ENCODE results near the gene TRIO. TPM values are rescaled to one million over a fixed set of nuclear protein-coding genes. Genes with fewer than 3 reads are reported as not detected.

Gene TRIO
- total RNA-seq, 1 donor from 2014 or later, result 200 TPM

DNA sequence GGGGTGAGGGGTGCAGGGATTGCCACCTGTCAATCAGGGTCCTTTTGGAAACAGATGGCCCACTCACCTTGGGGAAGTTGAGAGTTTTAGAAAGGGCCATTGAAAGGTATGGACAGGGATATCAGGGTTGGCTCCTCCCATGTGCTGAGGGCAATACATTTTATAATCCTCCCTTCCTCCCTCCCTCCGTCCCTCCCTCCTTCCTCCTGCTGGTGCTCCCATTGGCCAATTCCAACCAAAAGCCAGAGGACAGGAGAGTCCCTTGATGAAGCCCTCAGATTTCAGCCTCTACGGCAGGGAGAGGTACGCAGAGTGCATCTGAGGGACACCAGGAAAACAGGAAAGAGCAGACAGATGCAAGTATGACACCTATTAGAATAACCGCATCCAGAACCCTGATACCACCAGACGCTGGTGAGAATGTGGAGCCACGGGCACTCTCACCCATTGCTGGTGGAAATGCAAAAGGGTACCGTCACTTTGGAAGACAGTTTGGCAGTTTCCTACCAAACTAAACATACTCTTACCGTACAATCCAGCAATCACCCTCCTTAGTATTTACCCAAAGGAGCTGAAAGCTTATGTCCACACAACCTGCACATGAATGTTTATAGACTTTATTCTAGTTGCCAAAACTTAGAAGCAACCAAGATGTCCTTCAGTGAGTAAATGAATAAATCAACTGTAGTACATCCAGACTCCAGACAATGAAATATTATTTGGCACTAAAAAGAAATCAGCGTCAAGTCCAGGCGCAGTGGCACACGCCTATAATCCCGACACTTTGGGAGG lies 380.3 kb downstream of the TRIO start:
- peaks cover 4% of the 10 kb centered on the region for H3K9me3 Mint-ChIP-seq (ENCODE audit: low read depth)
- no peaks in the 10 kb centered on the region for H3K27me3 Mint-ChIP-seq (ENCODE audit: low read depth)
- H3K4me1 Mint-ChIP-seq (ENCODE audit: low read depth), result peaks cover 6% of the 10 kb centered on the region
- no peak overlapping the region for H3K27ac Mint-ChIP-seq (ENCODE audit: unreplicated experiment)
- H3K36me3 Mint-ChIP-seq (ENCODE audit: low read depth), result no peaks in the 10 kb centered on the region
- TF ChIP-seq, protein P1, sequence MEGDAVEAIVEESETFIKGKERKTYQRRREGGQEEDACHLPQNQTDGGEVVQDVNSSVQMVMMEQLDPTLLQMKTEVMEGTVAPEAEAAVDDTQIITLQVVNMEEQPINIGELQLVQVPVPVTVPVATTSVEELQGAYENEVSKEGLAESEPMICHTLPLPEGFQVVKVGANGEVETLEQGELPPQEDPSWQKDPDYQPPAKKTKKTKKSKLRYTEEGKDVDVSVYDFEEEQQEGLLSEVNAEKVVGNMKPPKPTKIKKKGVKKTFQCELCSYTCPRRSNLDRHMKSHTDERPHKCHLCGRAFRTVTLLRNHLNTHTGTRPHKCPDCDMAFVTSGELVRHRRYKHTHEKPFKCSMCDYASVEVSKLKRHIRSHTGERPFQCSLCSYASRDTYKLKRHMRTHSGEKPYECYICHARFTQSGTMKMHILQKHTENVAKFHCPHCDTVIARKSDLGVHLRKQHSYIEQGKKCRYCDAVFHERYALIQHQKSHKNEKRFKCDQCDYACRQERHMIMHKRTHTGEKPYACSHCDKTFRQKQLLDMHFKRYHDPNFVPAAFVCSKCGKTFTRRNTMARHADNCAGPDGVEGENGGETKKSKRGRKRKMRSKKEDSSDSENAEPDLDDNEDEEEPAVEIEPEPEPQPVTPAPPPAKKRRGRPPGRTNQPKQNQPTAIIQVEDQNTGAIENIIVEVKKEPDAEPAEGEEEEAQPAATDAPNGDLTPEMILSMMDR (IDR thresholded peaks at IDR 0.05), result no peak
- no peak for DNase-seq (ENCODE audit: low spot score)
- no peak overlapping the region for H3K4me3 Mint-ChIP-seq (ENCODE audit: unreplicated experiment)

DNA sequence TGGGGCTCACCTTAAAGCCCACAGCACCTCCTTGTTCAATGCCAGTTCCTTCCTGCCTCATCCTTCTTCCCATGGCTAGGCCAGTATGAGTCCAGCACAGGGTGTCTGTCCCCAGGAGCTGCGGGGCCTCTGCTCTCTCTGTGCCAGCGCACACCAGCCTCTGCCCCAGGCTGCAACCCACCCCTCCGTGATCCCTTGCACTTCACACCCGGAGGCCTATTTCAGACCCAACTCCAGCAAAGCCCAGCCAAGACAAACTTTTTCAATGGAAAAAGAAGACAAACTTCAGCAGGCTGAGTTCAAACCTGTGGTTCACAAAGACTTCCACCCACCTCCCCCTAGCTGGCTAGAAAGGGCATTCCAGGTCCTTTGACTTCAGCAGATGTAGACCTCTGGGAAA lies 382.3 kb downstream of the TRIO start:
- Mint-ChIP-seq H3K27me3 (ENCODE audit: low read depth) (no peaks in the 10 kb centered on the region), H3K4me1 (ENCODE audit: low read depth) (peaks cover 6% of the 10 kb centered on the region), H3K4me3 (ENCODE audit: unreplicated experiment) (no peak overlapping the region), H3K27ac (ENCODE audit: unreplicated experiment) (no peak overlapping the region), H3K36me3 (ENCODE audit: low read depth) (no peaks in the 10 kb centered on the region), H3K9me3 (ENCODE audit: low read depth) (no peaks in the 10 kb centered on the region)
- TF ChIP-seq, protein P1 (IDR thresholded peaks at IDR 0.05), result no peak
- no peak for DNase-seq (ENCODE audit: low spot score)

DNA sequence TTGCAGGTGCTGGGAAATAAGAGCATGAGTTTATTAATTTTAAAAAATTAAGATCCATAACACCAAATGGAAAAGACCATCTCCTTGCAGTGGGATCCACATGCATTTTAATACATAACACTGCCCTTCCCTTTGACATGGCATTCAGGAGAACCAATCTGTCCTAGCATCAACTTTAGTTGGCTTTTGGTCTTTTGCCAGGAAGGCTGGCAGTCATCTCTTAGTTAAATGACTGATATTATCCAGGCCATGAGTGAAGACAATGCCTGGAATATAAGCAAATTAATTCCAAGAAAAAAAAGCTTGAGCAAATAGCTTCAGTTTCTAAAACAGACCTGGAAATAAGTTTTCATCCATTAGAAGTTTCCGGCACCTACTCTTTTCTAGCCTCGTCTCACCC lies 383.4 kb downstream of the TRIO start:
- DNase-seq (ENCODE audit: low spot score), result no peak
- TF ChIP-seq, protein P1 (IDR thresholded peaks at IDR 0.05), result no peak
- peaks cover 6% of the 10 kb centered on the region for H3K4me1 Mint-ChIP-seq (ENCODE audit: low read depth)
- H3K4me3 Mint-ChIP-seq (ENCODE audit: unreplicated experiment), result no peak overlapping the region
- no peak overlapping the region for H3K27ac Mint-ChIP-seq (ENCODE audit: unreplicated experiment)
- H3K27me3 Mint-ChIP-seq (ENCODE audit: low read depth), result no peaks in the 10 kb centered on the region
- no peaks in the 10 kb centered on the region for H3K36me3 Mint-ChIP-seq (ENCODE audit: low read depth)
- no peaks in the 10 kb centered on the region for H3K9me3 Mint-ChIP-seq (ENCODE audit: low read depth)

DNA sequence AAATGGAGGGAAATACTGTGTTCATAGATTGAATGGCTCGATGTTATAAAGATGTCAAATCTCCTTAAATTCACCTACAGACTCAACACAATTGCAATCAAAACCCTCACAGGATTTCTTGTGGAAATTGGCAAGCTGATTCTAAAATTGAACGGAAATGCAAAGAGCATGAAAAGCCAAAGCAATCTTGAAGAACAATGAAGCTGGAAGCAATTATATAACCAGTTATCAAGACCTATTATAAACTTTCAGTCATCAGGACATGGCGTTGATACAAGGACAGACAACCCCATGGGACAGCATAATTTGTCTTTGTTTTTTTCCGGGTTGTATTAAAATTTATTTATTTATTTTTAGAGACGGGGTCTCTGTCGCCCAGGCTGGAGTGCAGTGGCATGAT lies 385.0 kb downstream of the TRIO start:
- no peaks in the 10 kb centered on the region for H3K36me3 Mint-ChIP-seq (ENCODE audit: low read depth)
- TF ChIP-seq, protein P1 (IDR thresholded peaks at IDR 0.05), result no peak
- no peaks in the 10 kb centered on the region for H3K27me3 Mint-ChIP-seq (ENCODE audit: low read depth)
- no peak for DNase-seq (ENCODE audit: low spot score)
- H3K27ac Mint-ChIP-seq (ENCODE audit: unreplicated experiment), result no peak overlapping the region
- no peak overlapping the region for H3K4me3 Mint-ChIP-seq (ENCODE audit: unreplicated experiment)
- H3K4me1 Mint-ChIP-seq (ENCODE audit: low read depth), result peaks cover 6% of the 10 kb centered on the region
- H3K9me3 Mint-ChIP-seq (ENCODE audit: low read depth), result no peaks in the 10 kb centered on the region

DNA sequence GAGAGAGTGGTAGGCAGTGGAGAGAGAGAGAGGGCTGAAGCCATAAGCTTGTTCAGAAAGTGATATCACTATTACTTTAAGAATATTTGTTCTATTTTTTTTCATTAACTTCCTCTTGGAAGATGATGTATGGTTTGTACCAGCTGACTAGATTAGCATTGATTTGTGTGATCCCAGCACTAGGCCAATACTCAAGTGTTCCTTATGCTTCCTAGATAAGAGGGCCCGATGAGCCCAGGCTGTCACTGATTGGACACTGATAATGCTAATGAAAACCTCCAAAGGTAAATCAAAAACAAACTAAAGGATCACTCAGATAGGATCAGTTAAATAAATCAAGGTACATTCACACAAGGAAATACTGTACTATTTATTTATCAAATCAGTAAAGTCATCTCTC lies 385.8 kb downstream of the TRIO start:
- no peak overlapping the region for H3K4me3 Mint-ChIP-seq (ENCODE audit: unreplicated experiment)
- peaks cover 6% of the 10 kb centered on the region for H3K4me1 Mint-ChIP-seq (ENCODE audit: low read depth)
- TF ChIP-seq, protein P1 (IDR thresholded peaks at IDR 0.05), result no peak
- no peak overlapping the region for H3K27ac Mint-ChIP-seq (ENCODE audit: unreplicated experiment)
- H3K9me3 Mint-ChIP-seq (ENCODE audit: low read depth), result no peaks in the 10 kb centered on the region
- H3K27me3 Mint-ChIP-seq (ENCODE audit: low read depth), result no peaks in the 10 kb centered on the region
- DNase-seq (ENCODE audit: low spot score), result no peak
- H3K36me3 Mint-ChIP-seq (ENCODE audit: low read depth), result no peaks in the 10 kb centered on the region

Measured in chondrocyte (in vitro differentiated cells).